NT2/D1 (cell line): ENCODE measurements around the gene HIPK2.

Source experiments
- DNase-seq: peaks from one replicate; pipeline ENCODE4 v3.0.0-alpha.2; 2011; ENCODE audit warnings: low read depth, low spot score
- H3K27me3 ChIP-seq: 2 replicates; pipeline ENCODE4 v1.6.0; 2011; ENCODE audit warnings: mild to moderate bottlenecking; ENCODE audit not compliant: insufficient read length, insufficient read depth
- H3K36me3 ChIP-seq: 2 replicates; pipeline ENCODE4 v1.6.1; 2011; ENCODE audit warnings: mild to moderate bottlenecking, low read length, mixed read lengths; ENCODE audit not compliant: insufficient read depth, insufficient read length
- H3K4me1 ChIP-seq: 2 replicates; pipeline ENCODE4 v1.5.1; 2011; ENCODE audit not compliant: insufficient read depth, insufficient read length
- H3K4me3 ChIP-seq: 2 replicates; pipeline ENCODE4 v1.5.1; 2011; ENCODE audit warnings: low read depth; ENCODE audit not compliant: insufficient read length
- H3K9ac ChIP-seq: 2 replicates; pipeline ENCODE4 v1.6.0; 2011; ENCODE audit warnings: low read depth; ENCODE audit not compliant: insufficient read length
- H3K9me3 ChIP-seq: 2 replicates; pipeline ENCODE4 v1.5.1; 2011; ENCODE audit warnings: mild to moderate bottlenecking, low read length; ENCODE audit not compliant: insufficient read depth
- SUZ12 ChIP-seq: IDR thresholded peaks from 2 replicates; pipeline ENCODE4 v1.6.1; 2011; ENCODE audit not compliant: insufficient read length, insufficient read depth; ENCODE audit errors: extremely low read depth
- YY1 ChIP-seq: IDR thresholded peaks from 2 replicates; pipeline ENCODE4 v1.6.1; 2011; ENCODE audit not compliant: insufficient read length, insufficient read depth
- ZNF274 ChIP-seq: IDR thresholded peaks from 2 replicates; pipeline ENCODE4 v1.6.1; 2011; ENCODE audit warnings: mild to moderate bottlenecking, low read depth, low read length

Gene HIPK2

GRCh38 chr7:139726485-139726869, 51.3 kb downstream of the HIPK2 start:
- Histone ChIP-seq H3K27me3 (no peaks in the 10 kb centered on the region), H3K36me3 (no peaks in the 10 kb centered on the region)
- no peak for DNase-seq

GRCh38 chr7:139725858-139726484, 51.8 kb downstream of the HIPK2 start:
- Histone ChIP-seq H3K9ac (no peak overlapping the region), H3K27me3 (no peaks in the 10 kb centered on the region), H3K4me3 (no peak overlapping the region), H3K9me3 (no peaks in the 10 kb centered on the region), H3K36me3 (no peaks in the 10 kb centered on the region), H3K4me1 (no peaks in the 10 kb centered on the region)
- TF ChIP-seq ZNF274, result no peak
- no peak for TF ChIP-seq SUZ12
- no peak for TF ChIP-seq YY1
- no peak for DNase-seq

More at GRCh38 chr7:139726485-139726869, 51.3 kb downstream of the HIPK2 start:
- Histone ChIP-seq H3K4me3 (no peak overlapping the region), H3K9ac (no peak overlapping the region), H3K9me3 (no peaks in the 10 kb centered on the region), H3K4me1 (no peaks in the 10 kb centered on the region)
- no peak for TF ChIP-seq ZNF274
- TF ChIP-seq YY1, result no peak
- TF ChIP-seq SUZ12, result no peak

- no peak for DNase-seq
- Histone ChIP-seq H3K9ac (no peak overlapping the region), H3K4me3 (no peak overlapping the region), H3K27me3 (no peaks in the 10 kb centered on the region), H3K4me1 (no peaks in the 10 kb centered on the region), H3K36me3 (no peaks in the 10 kb centered on the region), H3K9me3 (no peaks in the 10 kb centered on the region)
- no peak for TF ChIP-seq ZNF274
- TF ChIP-seq YY1, result no peak
- no peak for TF ChIP-seq SUZ12
Measured at GRCh38 chr7:139725077-139725476, 52.7 kb downstream of the HIPK2 start.

- no peaks in the 10 kb centered on the region for H3K36me3 ChIP-seq
- TF ChIP-seq SUZ12 (no peak), YY1 (no peak), ZNF274 (no peak)
- H3K4me3 ChIP-seq, result no peak overlapping the region
- no peak for DNase-seq
- no peak overlapping the region for H3K9ac ChIP-seq
- no peaks in the 10 kb centered on the region for H3K27me3 ChIP-seq
- no peaks in the 10 kb centered on the region for H3K9me3 ChIP-seq
- H3K4me1 ChIP-seq, result no peaks in the 10 kb centered on the region
Measured at GRCh38 chr7:139722604-139723003, 55.2 kb downstream of the HIPK2 start.

- no peaks in the 10 kb centered on the region for H3K27me3 ChIP-seq
- H3K4me1 ChIP-seq, result no peaks in the 10 kb centered on the region
- H3K9ac ChIP-seq, result no peak overlapping the region
Measured at GRCh38 chr7:139721821-139722220, 56.0 kb downstream of the HIPK2 start.

GRCh38 chr7:139721417-139721816, 56.4 kb downstream of the HIPK2 start:
- no peak overlapping the region for H3K4me3 ChIP-seq
- H3K9ac ChIP-seq, result no peak overlapping the region
- H3K9me3 ChIP-seq, result no peaks in the 10 kb centered on the region
- no peaks in the 10 kb centered on the region for H3K4me1 ChIP-seq
- H3K27me3 ChIP-seq, result no peaks in the 10 kb centered on the region
- no peak for DNase-seq
- H3K36me3 ChIP-seq, result peaks cover 5% of the 10 kb centered on the region
- TF ChIP-seq YY1, result no peak
- no peak for TF ChIP-seq SUZ12
- TF ChIP-seq ZNF274, result no peak

More at GRCh38 chr7:139721821-139722220, 56.0 kb downstream of the HIPK2 start:
- Histone ChIP-seq H3K4me3 (no peak overlapping the region), H3K9me3 (no peaks in the 10 kb centered on the region), H3K36me3 (peaks cover 1% of the 10 kb centered on the region)
- no peak for DNase-seq
- no peak for TF ChIP-seq SUZ12
- no peak for TF ChIP-seq ZNF274
- TF ChIP-seq YY1, result no peak

GRCh38 chr7:139720705-139721231, 57.0 kb downstream of the HIPK2 start:
- Histone ChIP-seq H3K4me1 (no peaks in the 10 kb centered on the region), H3K9me3 (no peaks in the 10 kb centered on the region), H3K36me3 (peaks cover 12% of the 10 kb centered on the region), H3K27me3 (no peaks in the 10 kb centered on the region), H3K4me3 (no peak overlapping the region), H3K9ac (no peak overlapping the region)
- TF ChIP-seq YY1, result no peak
- no peak for TF ChIP-seq SUZ12
- no peak for TF ChIP-seq ZNF274
- DNase-seq, result no peak
